ENCODE data around the gene ABCC11.

The ABCC11 gene

GRCh38 chr16:48117217-48118105 lies 129.9 kb downstream of the ABCC11 start:
- Histone ChIP-seq H3K4me3 (ENCODE audit: control insufficient read depth in 1 of 7, extremely low read depth in 1 of 7, insufficient read depth in 4 of 7, low read depth in 2 of 7, low read length in 6 of 7) (no peak overlapping the region), H3K27me3 (replicated peaks in 2 of 5; ENCODE audit: control insufficient read depth in 4 of 5, insufficient read depth in 5 of 5, low read length in 4 of 5) (peaks cover 0 to 1% (median 0%) of the 10 kb centered on the region in 5 experiments), H3K4me1 (ENCODE audit: control extremely low read depth in 1 of 4, control insufficient read depth in 4 of 4, insufficient read depth in 4 of 4, low read length in 3 of 4) (no peaks in the 10 kb centered on the region), H3K36me3 (ENCODE audit: control insufficient read depth in 4 of 4, insufficient read depth in 4 of 4, low read length in 3 of 4) (no peaks in the 10 kb centered on the region), H3K27ac (ENCODE audit: insufficient read depth in 1 of 2, low read depth in 1 of 2, low read length in 2 of 2, poor library complexity in 1 of 2, severe bottlenecking in 2 of 2) (no peak overlapping the region), H3K9me3 (ENCODE audit: control extremely low read depth in 1 of 5, control insufficient read depth in 4 of 5, insufficient read depth in 2 of 5, low read depth in 1 of 5, low read length in 4 of 5) (no peaks in the 10 kb centered on the region)
- POLR2A ChIA-PET: no interaction called here
- CTCF ChIA-PET: interaction anchor here (0.7 to 1.8 kb wide), 3 partner anchors 8 to 976 kb away, joined by 3 to 5 read pairs (median 3); no protein-coding TSS in a partner anchor
- 89% methylated on average over 14 of the region's 22 CpGs for WGBS (ENCODE audit: insufficient coverage)
- DNase-seq: peak; percentile 75 to 83 (median 82)

Data from common myeloid progenitor, CD34-positive (primary cell).